ENCODE data around the gene SLC22A23.

SLC22A23 gene

DNA sequence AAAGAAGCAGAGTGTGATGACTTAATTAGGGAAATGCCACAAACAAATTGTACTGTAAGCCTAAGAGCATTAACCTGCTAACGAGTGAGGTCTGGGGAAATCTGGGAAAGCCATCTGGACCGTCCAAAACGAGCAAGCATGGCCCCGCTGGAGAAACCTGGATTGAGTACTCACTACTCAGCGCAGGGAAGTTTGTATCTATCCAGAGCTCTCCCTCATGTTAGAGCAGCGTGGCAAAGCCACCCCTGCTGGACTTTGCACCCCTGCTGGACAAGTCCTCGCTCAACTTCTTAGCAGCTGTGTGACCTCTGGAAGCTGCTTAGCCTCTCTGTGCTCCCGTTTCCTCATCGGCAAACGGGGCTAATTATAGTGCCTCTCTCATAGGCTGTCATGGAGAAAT lies 160.8 kb downstream of the SLC22A23 start:
- no peak overlapping the region for H2AFZ ChIP-seq (ENCODE audit: low read depth, low read length)
- H2BK12ac ChIP-seq (ENCODE audit: low read length in 2 of 2): no peak overlapping the region
- H3K4me2 ChIP-seq (ENCODE audit: low read length, poor library complexity, severe bottlenecking): no peak overlapping the region
- H3K4ac ChIP-seq (ENCODE audit: low read depth in 1 of 2, low read length in 2 of 2): no peak overlapping the region
- H3K27me3 ChIP-seq (ENCODE audit: control insufficient read depth in 1 of 2, insufficient read depth in 1 of 2, low read length in 2 of 2): no peaks in the 10 kb centered on the region
- 83% methylated on average over 8 of the region's 10 CpGs for WGBS
- H3K14ac ChIP-seq (ENCODE audit: low read length in 2 of 2): no peak overlapping the region
- peaks cover 0 to 77% of the 10 kb centered on the region in 2 experiments for H3K36me3 ChIP-seq (ENCODE audit: control insufficient read depth in 1 of 2, insufficient read depth in 2 of 2, low read depth in 1 of 2, low read length in 2 of 2)
- no peak overlapping the region for H3K23ac ChIP-seq (ENCODE audit: low read length in 2 of 2)
- H4K8ac ChIP-seq (ENCODE audit: low read length): no peak overlapping the region
- H3K79me1 ChIP-seq (replicated peaks; ENCODE audit: low read length, poor library complexity, severe bottlenecking): no peaks in the 10 kb centered on the region
- H2AK5ac ChIP-seq (ENCODE audit: low read length, severe bottlenecking): no peak overlapping the region
- H3K27ac ChIP-seq (ENCODE audit: low read length, poor library complexity, severe bottlenecking): no peak overlapping the region
- H3K9ac ChIP-seq (ENCODE audit: low read length): no peak overlapping the region
- H3K4me1 ChIP-seq (ENCODE audit: control insufficient read depth, insufficient read depth, low read depth, low read length): peaks cover 4% of the 10 kb centered on the region
- H3K4me3 ChIP-seq (ENCODE audit: insufficient read depth in 1 of 2, low read depth in 1 of 2, low read length in 2 of 2): no peak overlapping the region
- DNase-seq: no peak
- H3K9me3 ChIP-seq (ENCODE audit: control insufficient read depth, low read length): no peaks in the 10 kb centered on the region
- H2BK15ac ChIP-seq (ENCODE audit: low read depth, poor library complexity, severe bottlenecking): no peak overlapping the region
- H2BK5ac ChIP-seq (ENCODE audit: low read depth, low read length, poor library complexity, severe bottlenecking): no peak overlapping the region
- no peak overlapping the region for H4K91ac ChIP-seq (ENCODE audit: low read length)
- no peak overlapping the region for H2BK120ac ChIP-seq (ENCODE audit: low read depth, low read length)
- H3K18ac ChIP-seq (ENCODE audit: low read depth in 1 of 2, low read length in 2 of 2): no peak overlapping the region

DNA sequence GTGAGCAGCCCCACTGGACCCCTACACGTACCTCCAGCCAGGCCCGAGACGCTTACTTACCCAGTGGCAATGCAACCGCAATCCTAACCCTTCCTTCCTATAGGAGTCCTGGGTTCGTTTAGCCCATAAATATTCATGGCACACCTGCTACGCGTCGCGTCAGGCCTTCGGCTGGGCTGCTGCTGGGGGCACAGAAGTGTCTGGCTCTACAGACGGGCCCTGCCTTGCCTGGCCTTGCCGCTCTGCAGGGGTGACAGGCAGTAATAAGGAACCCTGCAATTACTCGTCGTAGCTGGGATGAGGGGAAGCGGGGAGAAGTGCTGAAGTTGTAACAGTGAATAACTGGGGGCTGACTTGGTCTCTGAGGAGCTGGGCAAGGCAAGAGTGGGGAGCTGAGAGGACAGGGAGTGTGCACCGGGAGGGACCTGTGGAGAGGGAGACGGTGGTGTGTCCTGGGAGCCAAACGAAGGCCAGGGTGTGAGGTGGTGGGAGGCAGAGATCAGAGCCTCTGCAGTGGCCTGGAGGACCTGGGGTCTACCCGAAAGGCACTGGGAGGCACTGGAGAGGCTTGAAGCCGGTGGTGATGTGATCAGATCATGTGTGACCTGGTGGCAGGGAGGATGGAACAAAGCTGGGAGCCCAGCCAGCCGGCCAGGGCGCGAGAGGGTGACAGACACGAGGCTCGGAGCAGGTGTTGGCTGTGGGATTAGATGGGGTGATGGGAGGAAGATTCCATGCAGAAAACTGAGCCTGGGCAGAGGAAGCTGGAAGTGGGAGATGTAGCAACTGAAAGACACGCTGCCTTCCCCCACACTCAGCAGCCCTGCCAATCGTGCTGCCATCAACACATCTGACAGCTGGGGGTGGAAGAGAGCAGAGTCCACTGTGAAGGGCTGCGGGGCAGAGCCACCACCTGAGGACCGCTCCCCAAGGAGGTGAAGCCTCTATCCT lies 161.7 kb downstream of the SLC22A23 start:
- no peak overlapping the region for H4K91ac ChIP-seq (ENCODE audit: low read length)
- H2AFZ ChIP-seq (ENCODE audit: low read depth, low read length): no peak overlapping the region
- H3K14ac ChIP-seq (ENCODE audit: low read length in 2 of 2): no peak overlapping the region
- H3K4me1 ChIP-seq (ENCODE audit: control insufficient read depth, insufficient read depth, low read depth, low read length): peaks cover 4% of the 10 kb centered on the region
- no peak overlapping the region for H2AK5ac ChIP-seq (ENCODE audit: low read length, severe bottlenecking)
- no peak overlapping the region for H2BK12ac ChIP-seq (ENCODE audit: low read length in 2 of 2)
- no peak overlapping the region for H3K9ac ChIP-seq (ENCODE audit: low read length)
- H3K4me3 ChIP-seq (ENCODE audit: insufficient read depth in 1 of 2, low read depth in 1 of 2, low read length in 2 of 2): no peak overlapping the region
- H3K4me2 ChIP-seq (ENCODE audit: low read length, poor library complexity, severe bottlenecking): no peak overlapping the region
- no peak overlapping the region for H3K18ac ChIP-seq (ENCODE audit: low read depth in 1 of 2, low read length in 2 of 2)
- H3K4ac ChIP-seq (ENCODE audit: low read depth in 1 of 2, low read length in 2 of 2): no peak overlapping the region
- no peak overlapping the region for H3K23ac ChIP-seq (ENCODE audit: low read length in 2 of 2)
- no peak overlapping the region for H3K27ac ChIP-seq (ENCODE audit: low read length, poor library complexity, severe bottlenecking)
- WGBS: 90% methylated on average over 29 of the region's 29 CpGs
- H3K9me3 ChIP-seq (ENCODE audit: control insufficient read depth, low read length): no peaks in the 10 kb centered on the region
- H3K36me3 ChIP-seq (ENCODE audit: control insufficient read depth in 1 of 2, insufficient read depth in 2 of 2, low read depth in 1 of 2, low read length in 2 of 2): peaks cover 0 to 80% of the 10 kb centered on the region in 2 experiments
- H2BK5ac ChIP-seq (ENCODE audit: low read depth, low read length, poor library complexity, severe bottlenecking): no peak overlapping the region
- no peak for DNase-seq
- H2BK120ac ChIP-seq (ENCODE audit: low read depth, low read length): no peak overlapping the region
- H4K8ac ChIP-seq (ENCODE audit: low read length): no peak overlapping the region
- H3K27me3 ChIP-seq (ENCODE audit: control insufficient read depth in 1 of 2, insufficient read depth in 1 of 2, low read length in 2 of 2): no peaks in the 10 kb centered on the region
- no peaks in the 10 kb centered on the region for H3K79me1 ChIP-seq (replicated peaks; ENCODE audit: low read length, poor library complexity, severe bottlenecking)
- H2BK15ac ChIP-seq (ENCODE audit: low read depth, poor library complexity, severe bottlenecking): no peak overlapping the region

DNA sequence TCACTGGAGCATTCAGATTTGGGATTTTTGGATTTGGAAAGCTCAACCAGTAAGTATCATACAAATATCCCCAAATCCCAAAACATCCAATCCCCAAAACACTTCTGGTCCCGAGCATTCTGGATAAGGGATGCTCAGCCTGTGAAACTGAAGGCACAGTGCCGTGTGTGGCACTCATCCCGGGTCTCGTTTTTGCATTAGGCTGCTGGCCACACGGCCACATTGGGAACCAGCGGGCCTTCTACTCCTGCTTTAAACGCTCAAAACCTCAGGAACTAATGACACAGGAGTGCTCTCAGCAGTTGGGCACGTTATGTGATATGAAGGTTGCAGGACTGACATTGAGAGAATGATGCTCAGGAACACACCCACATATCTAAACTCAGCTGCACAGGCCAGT lies 162.5 kb downstream of the SLC22A23 start:
- DNase-seq: no peak
- Histone ChIP-seq H2BK120ac (ENCODE audit: low read depth, low read length) (no peak overlapping the region), H3K4me1 (ENCODE audit: control insufficient read depth, insufficient read depth, low read depth, low read length) (peaks cover 4% of the 10 kb centered on the region), H3K14ac (ENCODE audit: low read length in 2 of 2) (no peak overlapping the region), H3K23ac (ENCODE audit: low read length in 2 of 2) (no peak overlapping the region), H3K9ac (ENCODE audit: low read length) (no peak overlapping the region), H3K4me3 (ENCODE audit: insufficient read depth in 1 of 2, low read depth in 1 of 2, low read length in 2 of 2) (no peak overlapping the region), H3K9me3 (ENCODE audit: control insufficient read depth, low read length) (no peaks in the 10 kb centered on the region), H3K36me3 (ENCODE audit: control insufficient read depth in 1 of 2, insufficient read depth in 2 of 2, low read depth in 1 of 2, low read length in 2 of 2) (peaks cover 0 to 85% of the 10 kb centered on the region in 2 experiments), H3K4ac (ENCODE audit: low read depth in 1 of 2, low read length in 2 of 2) (no peak overlapping the region), H2BK15ac (ENCODE audit: low read depth, poor library complexity, severe bottlenecking) (no peak overlapping the region), H4K8ac (ENCODE audit: low read length) (no peak overlapping the region), H2BK12ac (ENCODE audit: low read length in 2 of 2) (no peak overlapping the region), H3K4me2 (ENCODE audit: low read length, poor library complexity, severe bottlenecking) (no peak overlapping the region), H2BK5ac (ENCODE audit: low read depth, low read length, poor library complexity, severe bottlenecking) (no peak overlapping the region), H2AK5ac (ENCODE audit: low read length, severe bottlenecking) (no peak overlapping the region), H2AFZ (ENCODE audit: low read depth, low read length) (no peak overlapping the region), H3K18ac (ENCODE audit: low read depth in 1 of 2, low read length in 2 of 2) (no peak overlapping the region), H3K79me1 (replicated peaks; ENCODE audit: low read length, poor library complexity, severe bottlenecking) (no peaks in the 10 kb centered on the region), H3K27me3 (ENCODE audit: control insufficient read depth in 1 of 2, insufficient read depth in 1 of 2, low read length in 2 of 2) (no peaks in the 10 kb centered on the region), H4K91ac (ENCODE audit: low read length) (no peak overlapping the region), H3K27ac (ENCODE audit: low read length, poor library complexity, severe bottlenecking) (no peak overlapping the region)
- WGBS: 91% methylated on average over 8 of the region's 8 CpGs

DNA sequence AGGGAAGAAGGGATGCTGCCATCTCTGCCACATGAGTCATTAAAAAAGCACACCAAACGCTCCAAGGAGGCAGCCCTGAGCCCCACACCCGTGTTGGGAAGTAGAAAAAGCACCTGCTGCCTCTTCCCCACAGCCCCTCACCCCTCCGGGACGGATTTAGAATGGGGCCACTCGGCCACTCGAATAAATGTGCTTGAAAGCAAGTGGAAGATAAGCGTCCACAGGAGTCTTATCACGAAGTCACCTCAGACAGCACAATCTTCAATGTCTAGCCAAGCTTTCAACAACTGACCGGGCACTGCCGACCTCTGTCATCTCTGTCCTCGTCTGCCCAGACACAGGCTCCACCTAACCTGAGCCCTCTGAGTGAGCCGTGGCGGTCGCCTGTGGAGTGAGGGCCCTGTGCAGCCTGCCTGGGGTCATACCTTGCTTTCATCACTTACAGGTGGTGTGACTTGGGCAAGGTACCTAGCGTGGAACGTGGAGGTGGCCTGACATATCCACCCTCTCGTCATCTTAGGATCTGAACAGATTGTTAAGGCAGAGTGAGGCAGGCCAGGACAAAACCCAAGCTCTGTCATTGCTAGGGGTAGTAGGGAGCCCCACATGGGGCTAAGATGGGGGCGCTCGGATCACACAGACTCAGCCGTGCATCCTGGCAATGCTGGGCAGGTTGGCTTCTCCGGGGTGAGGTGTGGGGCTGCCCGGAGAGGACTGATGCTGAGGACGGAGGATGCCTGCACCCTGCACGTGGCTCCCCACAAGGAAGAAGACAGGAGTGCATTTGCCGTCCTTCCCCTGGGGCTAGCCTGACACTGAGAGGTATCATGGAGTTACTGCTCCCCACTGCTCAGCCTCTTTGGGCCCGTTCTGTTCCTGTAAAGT lies 163.3 kb downstream of the SLC22A23 start:
- H3K9me3 ChIP-seq (ENCODE audit: control insufficient read depth, low read length): no peaks in the 10 kb centered on the region
- H3K4ac ChIP-seq (ENCODE audit: low read depth in 1 of 2, low read length in 2 of 2): no peak overlapping the region
- no peak overlapping the region for H2AK5ac ChIP-seq (ENCODE audit: low read length, severe bottlenecking)
- H3K27me3 ChIP-seq (ENCODE audit: control insufficient read depth in 1 of 2, insufficient read depth in 1 of 2, low read length in 2 of 2): no peaks in the 10 kb centered on the region
- H3K9ac ChIP-seq (ENCODE audit: low read length): no peak overlapping the region
- no peak overlapping the region for H4K91ac ChIP-seq (ENCODE audit: low read length)
- 85% methylated on average over 26 of the region's 26 CpGs for WGBS
- no peak overlapping the region for H3K14ac ChIP-seq (ENCODE audit: low read length in 2 of 2)
- DNase-seq: no peak
- no peak overlapping the region for H2BK15ac ChIP-seq (ENCODE audit: low read depth, poor library complexity, severe bottlenecking)
- peaks cover 4 to 94% of the 10 kb centered on the region in 2 experiments for H3K36me3 ChIP-seq (ENCODE audit: control insufficient read depth in 1 of 2, insufficient read depth in 2 of 2, low read depth in 1 of 2, low read length in 2 of 2)
- H3K18ac ChIP-seq (ENCODE audit: low read depth in 1 of 2, low read length in 2 of 2): no peak overlapping the region
- H3K4me2 ChIP-seq (ENCODE audit: low read length, poor library complexity, severe bottlenecking): no peak overlapping the region
- peaks cover 6% of the 10 kb centered on the region for H3K4me1 ChIP-seq (ENCODE audit: control insufficient read depth, insufficient read depth, low read depth, low read length)
- no peaks in the 10 kb centered on the region for H3K79me1 ChIP-seq (replicated peaks; ENCODE audit: low read length, poor library complexity, severe bottlenecking)
- H2BK12ac ChIP-seq (ENCODE audit: low read length in 2 of 2): no peak overlapping the region
- H2BK5ac ChIP-seq (ENCODE audit: low read depth, low read length, poor library complexity, severe bottlenecking): no peak overlapping the region
- H3K27ac ChIP-seq (ENCODE audit: low read length, poor library complexity, severe bottlenecking): no peak overlapping the region
- no peak overlapping the region for H2AFZ ChIP-seq (ENCODE audit: low read depth, low read length)
- no peak overlapping the region for H3K4me3 ChIP-seq (ENCODE audit: insufficient read depth in 1 of 2, low read depth in 1 of 2, low read length in 2 of 2)
- no peak overlapping the region for H4K8ac ChIP-seq (ENCODE audit: low read length)
- no peak overlapping the region for H2BK120ac ChIP-seq (ENCODE audit: low read depth, low read length)
- no peak overlapping the region for H3K23ac ChIP-seq (ENCODE audit: low read length in 2 of 2)

Measured in mesenchymal stem cell (in vitro differentiated cells and primary cell).